Caco-2 (cell line): ENCODE measurements around the gene OXNAD1. TPM values are rescaled to one million over a fixed set of nuclear protein-coding genes. Genes with fewer than 3 reads are reported as not detected.

Source experiments
- BruUV-seq: library from RNA; stranded (reverse); fragments of 400-500 nt; replicated peaks from 2 replicates; lab custom pipeline; 2021; lab: Mats Ljungman, UMichigan
- CTCF ChIA-PET: fragments of 300-600 bp; sonication (Branson Sonifier 250); formaldehyde crosslinking; loops from one replicate; lab custom pipeline; 2022; ENCODE audit warnings: antibody characterized with exemption; lab: Charles Lee
- POLR2A ChIA-PET: fragments of 300-600 bp; sonication (Branson Sonifier 250); formaldehyde crosslinking; loops from one replicate; lab custom pipeline; 2022; ENCODE audit warnings: antibody characterized with exemption; lab: Charles Lee
- DNase-seq, 2 experiments: peaks; one replicate each; pipeline versions ENCODE4 v3.0.0 to v3.0.0-alpha.2; 2020 to 2022
- H3K27me3 ChIP-seq: replicated peaks from 2 replicates; pipeline ENCODE4 v1.6.0; 2011; ENCODE audit warnings: low read length; ENCODE audit not compliant: control insufficient read depth, insufficient read depth
- H3K36me3 ChIP-seq: 2 replicates; pipeline ENCODE4 v1.5.1; 2011; ENCODE audit warnings: low read length; ENCODE audit not compliant: control insufficient read depth, insufficient read depth
- H3K4me1 ChIP-seq: fragments of 250-450 bp; sonication (Bioruptor Pico); 2 replicates; pipeline ENCODE4 v1.5.1; 2020; ENCODE audit warnings: mild to moderate bottlenecking
- H3K4me3 ChIP-seq: 2 replicates; pipeline ENCODE4 v1.5.1; 2011; ENCODE audit warnings: low read depth, mild to moderate bottlenecking, control low read depth, low read length
- H3K9me3 ChIP-seq: fragments of 250-450 bp; sonication (Bioruptor Pico); 2 replicates; pipeline ENCODE4 v1.5.1; 2020; ENCODE audit warnings: mild to moderate bottlenecking, moderate library complexity
- H3K27ac Mint-ChIP-seq: one replicate; pipeline ENCODE4 v1.8.0; 2022; ENCODE audit warnings: mixed read lengths; ENCODE audit not compliant: unreplicated experiment
- H3K27me3 Mint-ChIP-seq: one replicate; pipeline ENCODE4 v1.8.0; 2022; ENCODE audit warnings: mixed read lengths; ENCODE audit not compliant: insufficient read depth, unreplicated experiment
- H3K36me3 Mint-ChIP-seq: one replicate; pipeline ENCODE4 v1.8.0; 2022; ENCODE audit warnings: mild to moderate bottlenecking, mixed read lengths; ENCODE audit not compliant: insufficient read depth, unreplicated experiment
- H3K4me1 Mint-ChIP-seq: one replicate; pipeline ENCODE4 v1.8.0; 2022; ENCODE audit warnings: low read depth, mixed read lengths; ENCODE audit not compliant: unreplicated experiment
- H3K4me3 Mint-ChIP-seq: one replicate; pipeline ENCODE4 v1.8.0; 2022; ENCODE audit warnings: mild to moderate bottlenecking, moderate library complexity, mixed read lengths; ENCODE audit not compliant: unreplicated experiment
- H3K9me3 Mint-ChIP-seq: one replicate; pipeline ENCODE4 v1.8.0; 2022; ENCODE audit warnings: mixed read lengths; ENCODE audit not compliant: unreplicated experiment
- intact Hi-C: fragments of 100-400 bp; cut with micrococcal nuclease; formaldehyde crosslinking; loops from one replicate; pipeline ENCODE4 v1.10.0; 2022; ENCODE audit not compliant: unreplicated experiment
- total RNA-seq: library from RNA; stranded (reverse); gene quantifications from 2 replicates; pipeline ENCODE4 v1.2.3, GENCODE V29; 2022
- TF ChIP-seq, protein P1 (sequence below), 2 experiments: fragments of 200-600 bp in 1 of 2; IDR thresholded peaks; 1 replicate in 1 of 2; 2 replicates in 1 of 2; pipeline versions ENCODE4 v1.5.1 to v1.8.0; 2011 to 2022; ENCODE audit warnings: antibody characterized with exemption in 1 of 2, control low read depth in 1 of 2, inconsistent platforms in 1 of 2, low read depth in 1 of 2, low read length in 1 of 2, mild to moderate bottlenecking in 1 of 2, moderate library complexity in 1 of 2; ENCODE audit not compliant: insufficient read depth in 1 of 2, severe bottlenecking in 1 of 2, unreplicated experiment in 1 of 2

Gene OXNAD1
- total RNA-seq, 1 experiment from 2014 or later = 20.0 TPM

DNA sequence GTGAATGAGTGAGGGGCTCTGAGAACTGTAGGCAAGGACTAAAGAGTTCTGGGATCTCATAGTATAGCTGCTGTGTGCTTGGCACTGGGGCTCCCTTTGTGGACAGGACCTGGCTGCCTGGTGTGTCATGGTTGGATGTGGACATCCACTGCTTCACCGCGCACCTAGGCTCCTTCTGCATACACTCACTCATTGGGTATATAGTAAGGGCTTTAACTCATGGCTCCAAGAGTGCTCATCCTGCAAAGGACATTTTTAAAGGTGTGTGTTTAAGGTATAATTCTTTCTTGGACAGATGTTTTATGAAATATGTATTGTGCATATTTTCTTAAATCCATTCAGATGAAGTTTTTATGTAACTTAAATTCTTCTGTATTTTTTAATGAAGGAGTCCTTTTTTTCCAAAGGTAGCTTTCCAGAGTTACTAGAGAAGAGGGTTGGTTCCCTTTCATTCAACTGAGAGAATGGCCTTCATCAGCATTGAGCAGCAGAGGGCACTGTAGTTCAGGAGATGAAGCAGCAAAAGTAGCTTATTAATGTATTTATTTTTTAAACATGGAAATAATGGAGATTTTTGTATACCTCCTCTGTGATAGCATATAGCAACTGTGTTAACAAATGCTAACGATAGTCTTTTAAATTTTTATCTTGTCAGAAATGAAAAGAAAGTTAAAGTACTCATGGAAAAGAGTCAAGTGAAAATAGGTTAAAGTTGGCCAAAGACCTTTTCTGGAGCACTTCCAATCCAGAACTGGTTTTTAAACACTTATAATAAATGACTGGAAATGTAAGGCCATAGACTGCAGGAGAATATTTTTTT lies 25.2 kb downstream of the OXNAD1 start:
- Histone ChIP-seq H3K27me3 (no peaks in the 10 kb centered on the region), H3K4me1 (peaks cover 6% of the 10 kb centered on the region; the same call in 1 of the 2 replicates), H3K36me3 (no peaks in the 10 kb centered on the region; the same call in 1 of the 2 replicates), H3K4me3 (no peak overlapping the region), H3K9me3 (no peaks in the 10 kb centered on the region)
- BruUV-seq = no TSS peak
- ChIA-PET CTCF (interaction anchor here (0.6 to 1.8 kb wide), 17 partner anchors 8 to 1015 kb away, joined by 3 to 17 read pairs (median 3); partner anchors contain the start of genes DPH3, OXNAD1 and RFTN1), POLR2A (no interaction called here)
- no peak overlapping the region for H3K27ac Mint-ChIP-seq
- TF ChIP-seq, protein P1, sequence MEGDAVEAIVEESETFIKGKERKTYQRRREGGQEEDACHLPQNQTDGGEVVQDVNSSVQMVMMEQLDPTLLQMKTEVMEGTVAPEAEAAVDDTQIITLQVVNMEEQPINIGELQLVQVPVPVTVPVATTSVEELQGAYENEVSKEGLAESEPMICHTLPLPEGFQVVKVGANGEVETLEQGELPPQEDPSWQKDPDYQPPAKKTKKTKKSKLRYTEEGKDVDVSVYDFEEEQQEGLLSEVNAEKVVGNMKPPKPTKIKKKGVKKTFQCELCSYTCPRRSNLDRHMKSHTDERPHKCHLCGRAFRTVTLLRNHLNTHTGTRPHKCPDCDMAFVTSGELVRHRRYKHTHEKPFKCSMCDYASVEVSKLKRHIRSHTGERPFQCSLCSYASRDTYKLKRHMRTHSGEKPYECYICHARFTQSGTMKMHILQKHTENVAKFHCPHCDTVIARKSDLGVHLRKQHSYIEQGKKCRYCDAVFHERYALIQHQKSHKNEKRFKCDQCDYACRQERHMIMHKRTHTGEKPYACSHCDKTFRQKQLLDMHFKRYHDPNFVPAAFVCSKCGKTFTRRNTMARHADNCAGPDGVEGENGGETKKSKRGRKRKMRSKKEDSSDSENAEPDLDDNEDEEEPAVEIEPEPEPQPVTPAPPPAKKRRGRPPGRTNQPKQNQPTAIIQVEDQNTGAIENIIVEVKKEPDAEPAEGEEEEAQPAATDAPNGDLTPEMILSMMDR (IDR thresholded peaks at IDR 0.05; ENCODE audit: insufficient read depth in 1 of 2, low read depth in 1 of 2, low read length in 1 of 2, severe bottlenecking in 1 of 2, unreplicated experiment in 1 of 2) = peak; percentile 73 to 77
- no peaks in the 10 kb centered on the region for H3K9me3 Mint-ChIP-seq
- peaks cover 10% of the 10 kb centered on the region for H3K4me1 Mint-ChIP-seq
- intact Hi-C loops = loop anchor here (1.0 kb wide), 3 partner anchors 227 to 311 kb away; no protein-coding TSS in a partner anchor
- no peak overlapping the region for H3K4me3 Mint-ChIP-seq
- H3K36me3 Mint-ChIP-seq = peaks cover 16% of the 10 kb centered on the region
- H3K27me3 Mint-ChIP-seq = no peaks in the 10 kb centered on the region
- peak in 1 of 2 experiments; percentile 50 for DNase-seq

DNA sequence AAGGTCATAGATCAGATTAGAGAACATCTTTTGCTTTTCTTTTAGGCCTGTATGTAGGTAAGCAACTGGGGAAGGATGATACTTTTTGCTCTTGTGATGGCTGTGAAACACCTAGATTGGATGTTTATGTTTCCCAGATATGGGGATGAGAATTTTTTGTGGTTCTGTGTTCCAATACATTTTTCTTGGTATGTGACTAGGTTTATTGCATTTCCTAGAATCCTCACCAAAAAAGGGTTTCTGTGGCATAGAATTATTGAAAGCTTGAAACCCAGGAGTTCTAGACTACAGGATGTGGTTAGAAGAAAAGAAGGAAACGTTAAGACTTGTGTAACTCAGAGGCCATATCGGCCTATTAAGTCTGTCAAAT lies 25.8 kb downstream of the OXNAD1 start:
- H3K36me3 ChIP-seq = no peaks in the 10 kb centered on the region; the same call in 1 of the 2 replicates
- Mint-ChIP-seq H3K4me3 (no peak overlapping the region), H3K9me3 (no peaks in the 10 kb centered on the region), H3K27ac (no peak overlapping the region), H3K27me3 (no peaks in the 10 kb centered on the region), H3K36me3 (peaks cover 19% of the 10 kb centered on the region), H3K4me1 (peaks cover 10% of the 10 kb centered on the region)
- TF ChIP-seq, protein P1 (IDR thresholded peaks at IDR 0.05; ENCODE audit: insufficient read depth in 1 of 2, low read depth in 1 of 2, low read length in 1 of 2, severe bottlenecking in 1 of 2, unreplicated experiment in 1 of 2) = no peak
- CTCF ChIA-PET = interaction anchor here (0.6 to 1.8 kb wide), 14 partner anchors 9 to 1015 kb away, joined by 3 to 17 read pairs (median 4); partner anchors contain the start of genes DPH3, OXNAD1 and RFTN1
- H3K4me1 ChIP-seq = peaks cover 6% of the 10 kb centered on the region; the same call in 1 of the 2 replicates
- intact Hi-C loops = loop anchor here (1.0 kb wide), 3 partner anchors 226 to 310 kb away; no protein-coding TSS in a partner anchor
- no peak for DNase-seq
- H3K27me3 ChIP-seq = no peaks in the 10 kb centered on the region
- BruUV-seq = no TSS peak
- H3K4me3 ChIP-seq = no peak overlapping the region
- H3K9me3 ChIP-seq = no peaks in the 10 kb centered on the region
- POLR2A ChIA-PET = no interaction called here

DNA sequence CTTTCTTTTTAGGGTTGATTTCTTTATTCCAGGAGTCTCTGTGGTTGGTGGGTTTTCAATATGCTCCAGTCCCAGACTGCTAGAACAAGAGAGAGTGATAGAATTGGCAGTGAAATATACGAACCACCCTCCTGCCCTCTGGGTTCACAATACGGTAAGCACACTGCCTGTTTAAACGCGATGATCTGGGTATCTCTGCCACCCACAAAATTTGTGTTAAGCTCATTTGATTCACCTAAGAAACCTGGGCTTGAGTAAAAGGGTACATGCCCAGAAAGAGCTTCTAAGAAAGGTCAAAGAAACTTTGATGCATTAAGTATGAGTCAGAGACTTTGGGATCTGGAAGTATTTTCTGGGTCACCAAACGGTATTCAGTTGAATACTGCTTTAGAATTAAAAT lies 29.8 kb downstream of the OXNAD1 start:
- Mint-ChIP-seq H3K36me3 (peaks cover 39% of the 10 kb centered on the region), H3K27ac (no peak overlapping the region), H3K4me3 (no peak overlapping the region), H3K9me3 (no peaks in the 10 kb centered on the region), H3K4me1 (no peaks in the 10 kb centered on the region), H3K27me3 (no peaks in the 10 kb centered on the region)
- Histone ChIP-seq H3K4me1 (no peaks in the 10 kb centered on the region), H3K9me3 (no peaks in the 10 kb centered on the region), H3K4me3 (no peak overlapping the region), H3K27me3 (no peaks in the 10 kb centered on the region), H3K36me3 (no peaks in the 10 kb centered on the region; the same call in 1 of the 2 replicates)
- ChIA-PET POLR2A (no interaction called here), CTCF (no interaction called here)
- no TSS peak for BruUV-seq
- DNase-seq = no peak
- TF ChIP-seq, protein P1 (IDR thresholded peaks at IDR 0.05; ENCODE audit: insufficient read depth in 1 of 2, low read depth in 1 of 2, low read length in 1 of 2, severe bottlenecking in 1 of 2, unreplicated experiment in 1 of 2) = no peak
- intact Hi-C loops = no loop called here
